Stimulated activated naive CD8-positive, alpha-beta T cell treated with anti-CD3 and anti-CD28 coated beads, Interleukin-15, Interleukin-2, amounts not matched to agents 100 ng/mL and 50 ng/mL, for 24 hours (primary cell): ENCODE measurements around the gene UGT1A9.
"Not testable (repeated sequence)": the region's sequence is repeated elsewhere in the genome, so short reads cannot be mapped to it uniquely, and the experiment has no call there.

Experiments used
- H3K27ac Mint-ChIP-seq: one replicate; pipeline ENCODE4 v1.8.0; 2021; ENCODE audit warnings: mild to moderate bottlenecking, mixed read lengths
- H3K27me3 Mint-ChIP-seq: one replicate; pipeline ENCODE4 v1.8.0; 2021; ENCODE audit warnings: mixed read lengths
- H3K36me3 Mint-ChIP-seq: one replicate; pipeline ENCODE4 v1.8.0; 2021; ENCODE audit warnings: low read depth, mixed read lengths
- H3K4me1 Mint-ChIP-seq: one replicate; pipeline ENCODE4 v1.8.0; 2021; ENCODE audit warnings: low read depth, mixed read lengths
- H3K4me3 Mint-ChIP-seq: one replicate; pipeline ENCODE4 v1.8.0; 2021; ENCODE audit warnings: mild to moderate bottlenecking, mixed read lengths
- H3K9me3 Mint-ChIP-seq: one replicate; pipeline ENCODE4 v1.8.0; 2021; ENCODE audit warnings: mixed read lengths

The UGT1A9 gene

DNA sequence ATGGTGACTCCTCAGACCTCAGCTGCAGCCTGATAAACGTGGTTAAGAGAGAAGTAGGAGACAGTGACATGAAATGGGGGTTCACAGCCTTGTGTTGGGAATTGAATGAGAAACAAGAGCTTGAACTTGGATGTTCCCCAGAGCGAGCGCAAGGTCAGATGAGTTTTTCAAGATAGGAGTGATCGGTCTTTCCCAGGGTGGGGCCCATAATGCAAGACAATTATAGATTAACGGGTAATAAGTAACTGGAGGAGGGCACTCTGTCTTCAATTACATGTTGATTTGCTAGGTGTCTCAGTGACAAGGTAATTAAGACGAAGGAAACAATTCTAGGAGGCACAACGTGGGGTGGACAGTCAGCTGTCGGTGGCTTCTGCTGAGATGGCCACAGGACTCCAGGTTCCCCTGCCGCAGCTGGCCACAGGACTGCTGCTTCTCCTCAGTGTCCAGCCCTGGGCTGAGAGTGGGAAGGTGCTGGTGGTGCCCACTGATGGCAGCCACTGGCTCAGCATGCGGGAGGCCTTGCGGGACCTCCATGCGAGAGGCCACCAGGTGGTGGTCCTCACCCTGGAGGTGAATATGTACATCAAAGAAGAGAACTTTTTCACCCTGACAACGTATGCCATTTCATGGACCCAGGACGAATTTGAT lies 41.0 kb downstream of the UGT1A9 start, which contains the start of gene UGT1A5:
TSS of gene UGT1A5 (plus strand) at position 297 of the 651 bp plus-strand sequence. CDS start at position 382, 85 bp downstream.
- no peaks in the 10 kb centered on the region for H3K36me3 Mint-ChIP-seq
- H3K4me3 Mint-ChIP-seq = no peak within 1 kb of the TSS
- peaks cover 35% of the 10 kb centered on the region for H3K27me3 Mint-ChIP-seq
- no peak within 1 kb of the TSS for H3K27ac Mint-ChIP-seq
- no peaks in the 10 kb centered on the region for H3K9me3 Mint-ChIP-seq
- H3K4me1 Mint-ChIP-seq = no peaks in the 10 kb centered on the region

- Mint-ChIP-seq H3K27me3 (peaks cover 38% of the 10 kb centered on the region), H3K4me3 (no peak overlapping the region), H3K27ac (no peak overlapping the region), H3K9me3 (no peaks in the 10 kb centered on the region), H3K4me1 (no peaks in the 10 kb centered on the region), H3K36me3 (no peaks in the 10 kb centered on the region)
Observed at GRCh38 chr2:233713262-233713615, 41.5 kb downstream of the UGT1A9 start.

DNA sequence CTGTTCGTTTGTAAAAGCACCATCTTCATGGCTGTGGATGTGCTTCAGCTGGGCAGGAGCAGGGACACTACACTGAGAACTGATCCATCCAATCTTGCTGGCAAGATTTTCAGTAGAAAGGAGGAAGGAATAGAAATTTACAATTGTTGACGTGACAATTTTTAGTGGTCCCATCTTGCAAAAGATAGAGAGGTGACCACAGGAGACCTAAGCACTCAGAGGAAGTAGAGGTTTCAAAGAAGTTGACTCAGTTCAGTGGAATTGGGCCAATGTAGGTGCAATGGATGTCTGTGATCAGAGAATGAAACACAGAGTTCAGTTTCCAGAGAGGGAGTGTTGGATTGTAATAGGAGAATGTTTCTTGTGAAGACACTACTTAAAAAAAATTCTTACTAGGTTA lies 42.4 kb downstream of the UGT1A9 start:
- Mint-ChIP-seq H3K27ac (no peak overlapping the region), H3K4me3 (no peak overlapping the region), H3K9me3 (no peaks in the 10 kb centered on the region), H3K27me3 (peaks cover 42% of the 10 kb centered on the region), H3K36me3 (no peaks in the 10 kb centered on the region), H3K4me1 (no peaks in the 10 kb centered on the region)

- no peak within 1 kb of the TSS for H3K4me3 Mint-ChIP-seq
- H3K9me3 Mint-ChIP-seq = no peaks in the 10 kb centered on the region
- H3K4me1 Mint-ChIP-seq = no peaks in the 10 kb centered on the region
- no peaks in the 10 kb centered on the region for H3K36me3 Mint-ChIP-seq
- no peak within 1 kb of the TSS for H3K27ac Mint-ChIP-seq
- peaks cover 46% of the 10 kb centered on the region for H3K27me3 Mint-ChIP-seq
Observed at GRCh38 chr2:233718552-233718951, 46.9 kb downstream of the UGT1A9 start, which contains the start of gene UGT1A4. TSS of gene UGT1A4 (plus strand) at chr2:233718736. CDS start at chr2:233718821, 85 bp downstream.

DNA sequence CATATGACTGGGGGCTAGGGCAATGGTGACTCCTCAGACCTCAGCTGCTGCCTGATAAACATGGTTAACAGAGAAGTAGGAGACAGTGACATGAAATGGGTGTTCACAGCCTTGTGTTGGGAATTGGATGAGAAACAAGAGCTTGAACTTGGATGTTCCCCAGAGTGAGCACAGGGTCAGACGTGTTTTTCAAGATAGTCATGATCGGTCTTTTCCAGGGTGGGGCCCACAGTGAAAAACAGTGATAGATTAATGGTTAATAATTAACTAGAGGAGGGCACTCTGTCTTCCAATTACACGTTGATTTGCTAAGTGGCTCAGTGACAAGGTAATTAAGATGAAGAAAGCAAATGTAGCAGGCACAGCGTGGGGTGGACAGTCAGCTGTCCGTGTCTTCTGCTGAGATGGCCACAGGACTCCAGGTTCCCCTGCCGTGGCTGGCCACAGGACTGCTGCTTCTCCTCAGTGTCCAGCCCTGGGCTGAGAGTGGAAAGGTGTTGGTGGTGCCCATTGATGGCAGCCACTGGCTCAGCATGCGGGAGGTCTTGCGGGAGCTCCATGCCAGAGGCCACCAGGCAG lies 57.1 kb downstream of the UGT1A9 start, which contains the start of gene UGT1A3:
TSS of gene UGT1A3 (plus strand) at position 320 of the 579 bp plus-strand sequence. CDS start at position 405, 85 bp downstream.
- H3K27me3 Mint-ChIP-seq = peaks cover 17% of the 10 kb centered on the region
- H3K4me3 Mint-ChIP-seq = no peak within 1 kb of the TSS
- no peak within 1 kb of the TSS for H3K27ac Mint-ChIP-seq
- no peaks in the 10 kb centered on the region for H3K4me1 Mint-ChIP-seq
- no peaks in the 10 kb centered on the region for H3K9me3 Mint-ChIP-seq
- no peaks in the 10 kb centered on the region for H3K36me3 Mint-ChIP-seq

- H3K9me3 Mint-ChIP-seq, H3K36me3 Mint-ChIP-seq, H3K27ac Mint-ChIP-seq, H3K4me1 Mint-ChIP-seq, H3K4me3 Mint-ChIP-seq: not testable (repeated sequence)
- H3K27me3 Mint-ChIP-seq = peaks cover 36% of the 10 kb centered on the region
Observed at GRCh38 chr2:233736868-233737653, 65.4 kb downstream of the UGT1A9 start.

DNA sequence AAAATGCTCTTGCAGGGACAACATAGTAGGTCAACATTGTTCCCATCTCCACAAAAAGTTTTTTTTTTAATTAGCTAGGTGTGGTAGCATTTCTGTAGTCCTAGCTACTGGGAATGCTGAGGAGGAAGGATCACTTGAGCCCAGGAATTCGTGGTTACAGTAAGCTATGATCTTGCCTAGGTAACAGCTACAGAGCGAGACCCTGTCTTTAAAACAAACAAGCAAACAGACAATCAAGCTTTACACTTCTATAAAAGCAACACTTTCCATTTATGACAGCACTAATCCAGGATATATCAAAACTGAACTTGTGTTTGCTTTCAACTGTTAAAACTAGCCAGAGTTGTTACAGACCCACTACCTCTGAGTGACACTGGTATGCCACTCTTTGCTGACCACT lies 69.2 kb downstream of the UGT1A9 start:
- Mint-ChIP-seq H3K4me3 (no peak overlapping the region), H3K27ac (no peak overlapping the region), H3K4me1 (no peaks in the 10 kb centered on the region), H3K9me3 (no peaks in the 10 kb centered on the region), H3K27me3 (peaks cover 22% of the 10 kb centered on the region), H3K36me3 (no peaks in the 10 kb centered on the region)

DNA sequence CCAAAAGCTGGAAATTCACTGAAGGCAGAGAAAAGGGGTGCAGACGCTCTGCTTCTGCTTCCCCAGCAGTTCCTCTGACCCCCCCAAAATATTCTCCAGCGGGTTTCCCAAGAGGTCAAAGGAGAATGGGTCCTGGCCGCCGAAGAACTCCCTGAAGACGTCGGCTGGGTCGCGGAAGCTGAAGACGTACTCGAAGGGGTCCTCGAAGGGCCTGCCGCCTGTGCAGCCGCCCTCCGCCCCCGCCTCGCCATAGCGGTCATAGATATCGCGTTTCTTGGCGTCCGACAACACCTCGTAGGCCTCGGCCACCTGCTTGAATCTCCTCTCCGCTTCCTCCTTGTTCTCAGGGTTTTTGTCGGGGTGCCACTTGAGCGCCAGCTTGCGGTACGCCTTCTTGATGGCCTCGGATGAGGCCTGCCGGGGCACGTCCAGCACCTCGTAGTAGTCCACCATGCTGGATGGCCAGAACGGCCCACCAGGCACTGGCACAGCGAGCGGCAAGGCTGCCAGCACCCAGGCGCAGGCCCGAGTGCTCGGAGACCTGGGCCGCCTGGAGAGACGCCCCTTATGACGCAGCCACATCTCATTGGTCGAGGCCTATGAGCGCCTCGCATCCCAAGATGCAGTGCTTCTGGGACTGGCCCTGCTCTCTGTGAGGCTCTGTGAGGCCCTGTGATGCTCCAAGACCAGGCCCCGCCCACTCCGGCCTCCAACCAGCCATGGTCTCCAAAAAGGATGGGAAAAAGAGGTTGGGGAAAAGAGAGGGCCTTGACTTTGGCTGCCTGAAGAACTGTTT lies 72.0 kb downstream of the UGT1A9 start:
- Mint-ChIP-seq H3K27ac (no peak overlapping the region), H3K4me1 (no peaks in the 10 kb centered on the region), H3K36me3 (no peaks in the 10 kb centered on the region), H3K9me3 (no peaks in the 10 kb centered on the region), H3K27me3 (peaks cover 17% of the 10 kb centered on the region), H3K4me3 (no peak overlapping the region)

DNA sequence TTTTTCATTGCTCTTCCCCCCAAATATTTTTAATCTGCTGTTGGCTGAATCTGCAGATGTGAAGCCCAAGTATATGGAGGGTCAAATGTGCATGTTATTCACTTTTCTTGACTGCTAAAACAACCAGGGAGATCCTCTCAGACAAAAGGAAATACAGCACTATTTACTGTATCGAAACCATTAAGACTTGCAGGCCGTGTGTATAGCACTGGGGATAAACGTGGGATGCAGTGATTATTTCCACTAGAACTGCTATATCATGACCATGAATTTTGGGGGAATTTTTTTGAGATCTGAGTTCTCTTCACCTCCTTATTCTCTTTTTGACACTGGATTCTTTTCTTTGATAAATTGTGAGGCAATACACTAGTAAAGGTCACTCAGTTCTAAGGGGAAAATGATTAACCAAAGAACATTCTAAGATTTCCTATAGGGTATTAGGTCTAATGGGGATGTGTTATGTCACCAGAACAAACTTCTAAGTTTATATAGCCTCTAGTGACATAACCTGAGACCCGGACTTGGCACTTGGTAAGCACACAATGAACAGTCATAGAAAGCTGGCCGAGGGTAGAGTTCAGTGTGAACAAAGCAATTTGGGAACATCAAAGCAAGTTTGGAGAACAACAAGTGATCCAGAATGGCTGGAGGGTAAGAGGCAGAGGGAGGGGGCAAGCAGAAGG lies 73.5 kb downstream of the UGT1A9 start:
- Mint-ChIP-seq H3K27ac (no peak overlapping the region), H3K27me3 (peaks cover 15% of the 10 kb centered on the region), H3K36me3 (no peaks in the 10 kb centered on the region), H3K9me3 (peaks cover 6% of the 10 kb centered on the region), H3K4me1 (no peaks in the 10 kb centered on the region), H3K4me3 (no peak overlapping the region)

DNA sequence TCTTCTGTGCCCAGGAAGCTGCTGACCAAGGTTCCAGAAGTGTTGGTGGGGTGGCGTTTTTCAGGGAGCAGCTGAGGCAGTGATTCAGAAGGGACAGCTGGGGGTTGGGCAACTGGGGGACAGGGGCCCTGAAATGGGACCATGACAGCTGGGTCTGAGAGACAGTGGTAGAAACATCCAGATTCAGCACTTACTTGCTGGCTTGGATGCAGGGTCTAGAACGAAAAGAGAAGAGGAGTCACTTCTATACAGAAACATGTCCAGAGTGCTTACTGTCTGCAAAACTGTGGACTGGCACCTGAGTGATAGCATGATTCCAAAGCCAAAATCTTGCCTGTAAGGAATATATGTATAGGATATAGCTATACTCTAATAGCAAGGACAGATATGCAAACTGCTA lies 74.1 kb downstream of the UGT1A9 start:
- not testable (repeated sequence) for H3K27ac Mint-ChIP-seq, H3K4me3 Mint-ChIP-seq, H3K4me1 Mint-ChIP-seq, H3K9me3 Mint-ChIP-seq, H3K36me3 Mint-ChIP-seq
- peaks cover 13% of the 10 kb centered on the region for H3K27me3 Mint-ChIP-seq

- Mint-ChIP-seq H3K9me3 (peaks cover 10% of the 10 kb centered on the region), H3K36me3 (no peaks in the 10 kb centered on the region), H3K27ac (no peak overlapping the region), H3K27me3 (peaks cover 13% of the 10 kb centered on the region), H3K4me3 (no peak overlapping the region), H3K4me1 (no peaks in the 10 kb centered on the region)
Observed at GRCh38 chr2:233746475-233747282, 75.0 kb downstream of the UGT1A9 start.

GRCh38 chr2:233747283-233747544 lies 75.5 kb downstream of the UGT1A9 start:
- H3K27ac Mint-ChIP-seq = no peak overlapping the region
- H3K4me3 Mint-ChIP-seq = no peak overlapping the region
- peaks cover 13% of the 10 kb centered on the region for H3K27me3 Mint-ChIP-seq
- H3K9me3 Mint-ChIP-seq = peaks cover 11% of the 10 kb centered on the region
- no peaks in the 10 kb centered on the region for H3K4me1 Mint-ChIP-seq
- no peaks in the 10 kb centered on the region for H3K36me3 Mint-ChIP-seq

- H3K4me3 Mint-ChIP-seq, H3K4me1 Mint-ChIP-seq, H3K27ac Mint-ChIP-seq, H3K36me3 Mint-ChIP-seq: not testable (repeated sequence)
- Mint-ChIP-seq H3K27me3 (peaks cover 19% of the 10 kb centered on the region), H3K9me3 (peaks cover 11% of the 10 kb centered on the region)
Observed at GRCh38 chr2:233750689-233751088, 79.0 kb downstream of the UGT1A9 start.
